HG03025 (cell line): ENCODE data around the gene PTPRT.
"Not testable (repeated sequence)": the region's sequence is repeated elsewhere in the genome, so short reads cannot be mapped to it uniquely, and the experiment has no call there.

Experiments used
- ATAC-seq: cut with Tn5 transposase; IDR thresholded peaks from one replicate; pipeline ENCODE4 v1.9.1; 2021; ENCODE audit warnings: mild to moderate bottlenecking, moderate library complexity; ENCODE audit not compliant: unreplicated experiment, low FRiP score

The PTPRT gene

DNA sequence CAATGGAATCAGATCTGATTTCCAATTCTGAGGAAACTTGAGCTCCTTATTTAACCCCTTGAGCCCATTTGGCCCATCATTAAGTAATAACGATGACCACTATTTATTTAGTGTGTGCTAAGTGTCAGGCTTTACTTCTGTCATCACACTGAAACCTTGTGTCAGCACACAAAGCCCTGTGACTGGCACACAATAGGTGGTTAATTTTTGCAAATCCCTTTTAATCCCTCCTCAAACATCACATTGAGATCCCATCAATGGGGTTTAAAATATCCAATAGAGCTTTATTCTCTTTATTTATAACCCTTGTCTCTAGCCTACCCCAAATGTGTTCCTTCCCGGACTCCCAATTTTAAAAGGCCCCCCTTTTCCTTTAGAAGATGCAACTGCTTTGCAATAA is 914.7 kb downstream of the PTPRT start:
- no peak for ATAC-seq

DNA sequence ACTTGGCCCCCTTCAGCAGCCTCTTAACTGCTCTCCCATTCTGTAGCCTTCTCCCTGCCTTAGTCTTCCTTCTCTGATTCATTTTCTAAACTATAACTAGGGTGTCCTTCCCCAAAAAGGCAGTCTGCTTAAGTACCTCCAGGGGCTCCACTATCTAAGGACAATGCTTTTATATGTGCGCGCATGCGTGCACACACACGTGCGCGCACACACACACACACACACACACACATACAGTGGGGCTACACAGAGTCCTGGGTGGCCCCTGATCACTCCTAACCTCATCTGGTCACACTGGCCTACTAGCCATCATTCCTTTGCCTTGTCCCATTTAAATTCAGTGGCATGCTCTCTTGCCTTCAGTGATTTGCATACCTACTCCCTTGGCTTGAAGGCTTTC is 917.2 kb downstream of the PTPRT start:
- no peak for ATAC-seq

DNA sequence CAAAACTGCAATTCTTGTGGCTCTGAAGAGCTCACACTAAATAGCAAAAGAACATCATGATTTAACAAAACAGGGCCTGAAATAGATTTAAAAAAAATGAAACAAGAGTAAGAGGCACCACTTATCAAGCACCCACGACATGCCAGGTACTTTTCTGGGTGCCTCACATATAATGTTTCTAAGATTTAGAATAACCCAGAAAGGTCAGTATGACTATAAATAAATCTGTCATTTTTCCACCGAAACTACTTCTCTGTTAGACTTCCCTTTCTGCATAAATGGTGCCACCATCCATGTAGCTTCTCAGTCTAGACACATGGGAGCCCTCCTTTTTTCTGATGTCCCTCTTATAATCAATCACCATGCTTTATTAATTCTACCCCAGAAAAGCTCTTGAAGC is 919.2 kb downstream of the PTPRT start:
- ATAC-seq, result no peak

DNA sequence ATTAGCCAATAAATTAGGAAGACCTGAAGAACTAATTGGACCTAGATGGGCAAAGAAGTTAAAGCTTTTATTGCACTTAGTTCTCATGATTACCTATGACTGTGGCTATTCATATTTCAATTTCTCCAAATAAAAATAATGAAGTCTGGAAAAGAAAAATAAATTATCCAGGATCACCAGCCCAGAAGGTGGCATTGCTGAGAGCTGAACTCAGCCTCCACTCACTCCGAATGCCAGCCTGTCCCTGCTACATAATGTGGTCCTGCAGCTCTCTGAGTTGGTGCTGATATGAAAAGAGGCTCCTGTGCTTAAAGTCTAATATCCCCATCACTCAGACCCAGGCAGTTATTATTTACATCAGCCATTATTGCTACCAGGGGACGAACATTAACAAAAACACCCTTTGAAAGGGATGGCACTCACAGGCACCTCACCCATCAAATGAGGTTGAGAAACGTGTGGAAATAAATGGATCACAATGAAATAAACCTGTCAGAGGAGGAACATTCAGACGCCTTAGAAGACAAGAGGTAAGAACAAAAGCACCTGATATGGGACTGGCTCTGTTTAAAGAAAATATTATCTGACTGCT is 921.8 kb downstream of the PTPRT start:
- no peak for ATAC-seq

DNA sequence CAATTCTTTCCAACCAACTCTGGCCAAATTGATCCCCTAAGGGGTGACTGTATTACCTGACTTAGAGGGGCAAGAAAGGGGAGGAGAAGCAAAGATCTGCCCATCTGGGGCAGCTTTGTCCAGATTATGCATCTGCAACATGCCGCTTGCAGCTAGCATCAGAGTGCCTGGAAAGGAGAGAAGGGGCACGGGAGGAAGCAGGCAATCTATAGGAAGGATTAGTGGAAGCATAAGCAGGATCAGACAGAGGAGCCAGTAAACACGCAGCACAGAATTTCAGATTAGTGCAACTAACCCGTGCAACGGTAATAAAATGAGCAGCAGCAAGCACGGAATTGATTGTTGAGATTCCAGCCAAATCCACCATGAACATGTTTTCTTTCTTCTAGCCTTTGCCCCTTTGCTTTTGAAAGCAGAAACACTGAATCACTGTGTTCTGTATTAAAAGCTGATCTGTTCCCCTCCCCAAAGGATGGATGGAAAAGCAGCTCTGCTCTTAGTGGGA is 927.9 kb downstream of the PTPRT start:
- no peak for ATAC-seq

DNA sequence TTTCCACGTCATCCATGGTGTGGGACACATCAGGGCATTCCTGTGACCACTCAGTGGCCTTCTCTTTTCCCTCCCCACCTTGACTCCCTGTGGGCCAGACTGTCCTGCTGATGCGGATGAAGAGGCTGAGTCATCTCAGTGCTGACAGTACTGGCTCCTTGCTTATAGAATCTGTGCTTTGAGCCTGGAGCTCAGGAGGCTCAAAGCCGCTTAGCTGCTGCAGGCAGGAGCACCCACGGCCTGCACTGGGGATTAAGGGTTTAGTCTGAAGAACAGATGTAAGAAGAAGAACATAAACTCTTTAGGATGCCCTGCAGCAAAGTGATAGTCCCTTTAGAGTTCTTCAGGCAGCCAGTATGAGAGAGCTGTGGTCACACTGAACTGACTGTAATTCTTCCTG is 929.5 kb downstream of the PTPRT start:
- no peak for ATAC-seq

DNA sequence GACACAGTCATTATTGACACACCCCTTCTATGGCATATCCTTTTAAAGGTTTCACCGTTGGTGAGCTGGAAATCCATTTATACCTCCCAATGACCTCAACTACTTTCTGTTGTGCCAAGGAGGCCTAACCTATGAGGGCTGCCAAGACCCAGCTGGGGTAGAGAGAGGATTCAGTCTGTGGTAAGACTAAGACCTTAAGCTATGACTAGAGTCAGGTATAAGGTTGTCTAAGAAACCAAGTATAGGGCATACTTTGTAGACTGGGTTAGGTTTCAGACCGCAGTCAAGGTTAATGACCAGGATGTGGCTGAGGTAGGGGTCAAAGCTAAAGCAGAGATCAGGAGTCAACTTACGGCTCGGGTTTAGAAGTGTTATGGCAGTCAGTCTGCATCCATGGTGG is 930.3 kb downstream of the PTPRT start:
- no peak for ATAC-seq

DNA sequence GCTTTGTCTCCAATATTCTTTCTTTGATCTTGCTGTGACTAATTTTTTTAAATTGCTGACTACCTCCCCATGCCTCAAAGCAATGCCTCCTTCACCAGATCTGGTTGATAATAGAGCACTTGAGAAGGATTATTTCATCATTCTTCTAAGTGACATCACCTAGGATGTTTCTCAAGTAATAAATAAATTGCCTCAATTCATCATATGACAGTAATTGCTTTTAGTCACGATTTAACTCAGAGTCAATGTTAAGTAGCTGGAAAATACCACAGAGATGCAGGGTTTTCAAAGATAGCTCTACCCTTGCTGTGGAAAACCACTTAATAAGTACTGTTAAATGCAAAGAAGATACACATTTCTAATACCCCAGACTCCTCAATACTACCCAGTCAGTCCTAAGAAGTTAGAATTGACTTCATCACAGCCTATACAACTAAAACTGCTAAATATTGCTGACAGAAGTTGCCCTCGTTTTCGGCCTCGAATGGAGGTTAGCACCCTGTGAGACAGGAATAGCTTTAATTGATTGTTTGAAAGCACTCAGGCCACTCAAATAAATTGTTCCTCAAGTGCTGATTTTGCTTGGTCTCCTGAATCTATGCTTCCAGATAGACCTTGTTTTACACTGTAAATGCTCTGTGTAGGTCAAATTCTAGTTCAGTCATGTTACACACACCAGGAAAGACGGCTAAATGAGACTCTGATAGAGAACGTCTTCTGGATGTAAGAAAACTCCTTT is 931.0 kb downstream of the PTPRT start:
- no peak for ATAC-seq

DNA sequence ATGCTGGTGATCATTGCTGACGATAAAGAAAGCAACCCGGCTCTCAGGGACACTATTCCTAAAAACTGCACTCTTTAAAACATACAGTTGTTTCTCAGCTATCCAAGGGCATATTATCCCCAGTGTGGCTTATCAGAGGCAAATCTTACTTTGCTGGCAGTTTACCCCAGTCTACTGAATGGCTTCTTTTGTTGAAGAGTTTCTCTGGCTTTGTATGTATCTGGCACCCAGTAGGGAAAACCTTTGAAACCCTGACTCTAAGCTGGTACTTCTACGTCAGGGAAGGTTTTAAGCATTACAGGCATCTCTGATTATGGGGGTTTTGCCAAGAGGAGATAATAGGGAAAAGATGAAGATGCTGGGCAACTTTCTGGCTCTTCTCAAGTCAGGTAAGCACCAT is 933.9 kb downstream of the PTPRT start:
- ATAC-seq, result no peak

DNA sequence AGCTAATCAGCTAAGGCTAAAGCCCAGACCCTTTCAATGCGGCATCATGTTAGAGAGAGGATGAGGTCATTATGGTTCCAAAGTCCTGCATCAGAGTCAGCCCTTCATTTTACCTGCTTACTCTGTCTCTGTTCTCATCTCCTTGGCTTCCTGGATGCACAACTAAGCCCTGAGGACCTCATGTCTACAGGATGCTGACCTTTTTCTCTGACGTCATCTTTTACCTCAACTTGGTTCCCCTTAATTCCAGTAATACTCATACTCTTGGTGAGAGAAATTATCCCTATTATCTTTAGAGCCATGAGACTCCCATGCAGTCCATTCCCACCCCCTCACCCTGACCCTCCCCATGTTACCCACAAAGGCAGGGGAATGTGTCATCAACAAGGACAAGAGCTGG is 935.0 kb downstream of the PTPRT start:
- ATAC-seq, result no peak

DNA sequence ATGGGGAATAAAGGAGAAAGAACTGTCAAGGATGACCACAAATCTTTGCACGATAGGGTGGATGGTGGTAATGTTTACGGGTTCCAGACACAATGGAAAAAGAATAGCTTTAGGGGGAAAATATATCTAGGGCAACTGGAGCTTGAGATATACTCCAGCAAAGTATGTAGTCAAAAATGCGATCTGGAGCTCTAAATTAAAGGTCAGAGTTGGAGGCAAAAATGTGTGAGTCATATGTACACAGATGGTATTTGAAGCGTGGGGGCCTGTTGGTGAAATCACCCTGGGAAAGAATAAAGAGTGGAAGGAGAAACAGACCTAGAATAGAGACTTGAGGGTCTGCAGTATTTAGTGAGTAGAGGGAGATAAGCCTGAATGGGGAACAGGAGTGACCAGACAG is 937.6 kb downstream of the PTPRT start:
- no peak for ATAC-seq

DNA sequence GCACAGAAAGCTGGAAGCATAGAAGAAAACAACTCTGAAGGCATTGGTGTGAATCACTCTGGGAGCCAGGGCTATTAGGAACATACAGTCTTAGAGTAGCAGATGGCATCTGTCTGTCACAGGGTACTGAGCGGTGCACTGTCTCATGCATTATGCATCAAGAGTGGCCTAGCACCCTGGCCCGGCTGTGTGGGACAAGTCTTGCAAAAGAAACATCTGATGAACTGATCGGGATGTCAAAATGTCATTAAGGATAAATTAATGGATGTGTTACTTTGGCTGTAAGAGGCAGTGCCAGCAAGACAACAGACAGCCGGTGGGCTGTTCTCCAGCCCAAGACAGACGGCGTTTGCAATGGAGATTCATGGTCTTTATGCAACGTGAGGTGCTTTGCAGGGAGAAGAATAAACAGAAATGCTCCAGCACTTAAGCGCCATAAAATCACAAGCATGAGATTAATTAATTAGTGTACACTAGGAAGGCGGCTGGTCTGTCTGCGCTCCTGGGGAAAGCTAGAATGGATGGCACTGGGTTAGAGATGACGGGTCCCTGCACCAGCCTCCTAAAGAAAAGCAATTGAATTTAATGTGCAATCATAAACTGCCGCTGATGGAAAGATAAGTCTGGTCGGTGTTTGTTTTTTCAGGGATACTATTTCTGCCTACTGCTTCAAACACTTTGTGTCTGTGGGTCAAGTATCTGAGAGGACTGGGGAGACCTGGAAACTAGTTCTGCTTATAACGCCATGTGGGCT is 970.9 kb downstream of the PTPRT start:
- ATAC-seq, result no peak

DNA sequence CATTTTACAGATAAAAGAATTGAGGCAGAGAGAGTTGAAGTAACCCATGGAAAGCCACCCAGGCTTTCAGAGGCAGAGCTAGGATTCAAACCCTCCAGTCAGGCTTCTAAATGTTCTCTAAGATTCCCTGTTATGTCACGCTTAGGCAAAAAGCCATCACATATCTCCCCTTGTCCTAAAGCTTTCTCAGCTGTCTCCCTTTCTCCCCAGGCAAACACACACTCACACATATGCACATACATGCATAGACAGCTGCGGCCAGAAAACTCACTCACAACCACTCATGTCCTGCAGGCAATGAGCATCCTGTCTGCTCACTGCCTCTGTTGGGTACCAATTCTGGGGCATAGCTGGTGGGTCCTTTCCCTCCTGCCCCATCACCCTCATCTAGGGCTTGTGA is 975.6 kb downstream of the PTPRT start:
- no peak for ATAC-seq

DNA sequence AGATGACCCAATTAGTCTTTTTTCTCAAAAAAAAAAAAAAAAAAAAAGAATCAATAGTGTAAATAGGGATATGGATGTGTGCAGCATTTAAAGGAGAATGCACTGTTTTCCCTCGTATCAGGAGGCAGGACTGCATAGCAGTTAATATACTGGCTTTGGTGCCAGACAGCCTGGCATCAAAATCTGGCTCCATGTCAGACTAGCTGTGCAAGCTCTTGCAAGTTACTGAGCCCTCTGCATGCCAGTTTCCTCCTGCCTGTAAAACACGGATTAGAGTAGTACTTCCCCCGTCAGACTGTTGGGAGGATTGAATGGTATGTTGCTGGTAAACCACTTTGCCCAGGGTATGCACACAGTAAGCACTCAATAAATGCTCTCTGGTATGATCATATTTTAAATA is 977.3 kb downstream of the PTPRT start:
- no peak for ATAC-seq

DNA sequence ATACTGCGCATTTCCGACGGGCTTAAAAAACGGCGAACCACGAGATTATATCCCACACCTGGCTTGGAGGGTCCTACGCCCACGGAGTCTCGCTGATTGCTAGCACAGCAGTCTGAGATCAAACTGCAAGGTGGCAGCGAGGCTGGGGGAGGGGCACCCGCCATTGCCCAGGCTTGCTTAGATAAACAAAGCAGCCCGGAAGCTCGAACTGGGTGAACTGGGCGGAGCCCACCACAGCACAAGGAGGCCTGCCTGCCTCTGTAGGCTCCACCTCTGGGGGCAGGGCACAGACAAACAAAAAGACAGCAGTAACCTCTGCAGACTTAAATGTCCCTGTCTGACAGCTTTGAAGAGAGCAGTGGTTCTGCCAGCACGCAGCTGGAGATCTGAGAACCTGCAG is 983.1 kb downstream of the PTPRT start:
- ATAC-seq, result not testable (repeated sequence)

DNA sequence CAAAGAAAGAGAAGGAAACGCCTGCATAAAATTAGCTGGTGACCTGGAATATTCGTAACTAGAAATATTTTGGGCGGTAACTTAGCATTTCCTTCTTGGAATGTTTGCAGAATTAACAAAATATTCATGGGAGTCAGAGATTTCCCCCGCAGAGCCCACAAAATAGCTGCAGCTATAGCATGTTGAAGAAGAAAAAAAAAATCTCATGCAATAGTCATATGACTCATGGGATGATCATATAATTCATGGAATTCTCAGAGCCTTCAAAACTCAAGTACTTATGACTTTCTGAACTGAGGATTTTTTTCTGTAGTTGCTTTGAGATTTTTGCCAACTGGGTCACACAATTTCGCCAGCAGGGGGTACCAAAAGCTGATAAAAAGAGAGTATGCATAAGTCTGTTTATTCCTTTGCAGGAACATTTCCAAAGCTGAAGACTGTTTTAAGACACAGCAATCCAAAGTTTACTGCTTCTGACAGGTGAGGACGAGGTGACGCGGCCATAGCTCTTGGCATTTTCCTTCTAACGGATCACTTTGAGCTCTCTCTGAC is 985.5 kb downstream of the PTPRT start:
- no peak for ATAC-seq

DNA sequence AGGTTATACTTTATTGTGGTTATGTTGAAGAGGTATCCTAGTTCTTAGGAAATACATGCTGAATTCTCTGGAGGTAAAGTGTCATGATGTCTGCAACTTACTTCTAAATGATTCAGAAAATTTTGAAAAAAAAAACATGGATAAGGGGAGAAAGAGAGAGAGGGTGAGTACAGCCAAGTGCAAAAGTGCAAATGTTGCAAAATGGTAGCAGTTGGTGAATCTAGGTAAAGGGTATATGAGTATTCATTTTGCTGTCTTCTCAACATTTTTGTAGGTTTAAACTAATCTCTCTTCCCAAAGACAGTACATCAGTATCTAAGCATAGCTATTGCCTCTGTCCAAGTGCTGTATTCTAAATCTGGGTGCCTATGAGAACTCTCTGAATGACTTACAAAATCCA is 992.1 kb downstream of the PTPRT start:
- no peak for ATAC-seq

DNA sequence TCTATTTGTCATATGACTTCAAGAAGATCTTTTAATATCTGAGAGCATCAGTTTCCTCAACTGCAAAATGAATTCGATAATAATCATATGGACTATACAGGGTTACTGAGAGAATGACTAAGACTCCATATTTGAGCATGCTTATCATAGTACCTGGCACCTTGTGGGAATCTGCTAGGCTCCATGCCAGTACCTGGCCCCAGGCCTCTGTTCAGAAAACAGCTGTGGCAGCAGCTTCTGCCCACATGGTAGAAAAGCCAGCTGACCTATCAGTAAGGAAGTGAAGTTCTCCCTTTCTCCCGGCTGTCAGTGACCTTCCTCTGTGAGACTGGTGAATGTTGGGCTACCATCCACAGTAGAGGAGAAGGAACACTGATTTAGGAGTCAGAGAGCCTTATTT is 996.6 kb downstream of the PTPRT start:
- ATAC-seq, result no peak

DNA sequence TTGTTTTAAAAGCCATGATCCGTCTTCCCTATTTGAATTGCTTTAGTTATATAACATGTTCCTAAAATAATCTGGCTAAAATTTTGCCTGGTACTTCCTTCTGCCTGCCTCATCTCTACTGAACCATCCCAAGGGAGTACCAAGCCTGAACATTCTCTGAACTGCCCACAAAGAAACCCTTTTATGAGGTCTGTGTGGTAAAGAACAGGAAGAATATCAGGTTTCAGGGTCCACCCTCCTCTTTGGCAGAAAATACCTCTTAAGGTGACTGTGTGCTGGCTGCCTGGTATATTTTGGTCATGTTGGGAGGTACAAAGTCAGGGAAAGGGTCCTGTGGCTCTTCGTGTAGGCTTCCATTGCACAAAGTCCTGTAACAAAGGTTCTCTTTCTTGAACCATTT is 997.4 kb downstream of the PTPRT start:
- ATAC-seq, result no peak

DNA sequence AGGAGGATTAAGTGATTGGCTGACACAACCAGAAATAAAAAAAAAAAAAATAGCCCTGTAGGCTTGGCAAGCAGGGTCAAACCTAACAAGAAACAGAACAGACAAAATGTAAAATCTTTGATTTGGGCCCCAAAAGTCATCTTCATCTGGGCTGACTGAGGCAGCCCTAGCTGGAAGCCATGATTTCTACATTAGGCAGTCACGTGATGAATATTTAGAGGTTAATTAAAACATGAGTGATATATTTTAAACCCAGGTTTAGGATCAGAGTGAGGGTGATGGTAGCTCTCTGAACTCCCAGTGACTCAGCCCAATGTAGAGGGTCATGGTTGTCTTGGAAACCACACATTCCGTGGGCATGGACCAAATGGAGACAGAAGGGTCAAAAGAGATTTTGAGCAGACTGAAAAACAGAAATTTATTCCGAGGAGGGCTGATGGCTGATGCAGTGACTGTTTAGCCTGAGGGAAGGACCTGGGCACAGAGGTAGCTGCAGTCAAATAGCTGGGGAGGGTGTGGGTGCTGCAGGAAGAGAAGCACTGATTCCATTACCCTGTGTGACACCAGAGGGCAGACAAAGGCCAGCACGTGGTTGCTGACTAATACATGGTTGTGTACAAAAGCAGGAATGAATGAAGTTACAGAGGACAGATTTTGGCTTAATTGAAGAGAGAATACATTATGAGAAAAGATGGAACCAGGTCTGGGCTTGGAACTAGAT is 998.4 kb downstream of the PTPRT start:
- ATAC-seq, result no peak

DNA sequence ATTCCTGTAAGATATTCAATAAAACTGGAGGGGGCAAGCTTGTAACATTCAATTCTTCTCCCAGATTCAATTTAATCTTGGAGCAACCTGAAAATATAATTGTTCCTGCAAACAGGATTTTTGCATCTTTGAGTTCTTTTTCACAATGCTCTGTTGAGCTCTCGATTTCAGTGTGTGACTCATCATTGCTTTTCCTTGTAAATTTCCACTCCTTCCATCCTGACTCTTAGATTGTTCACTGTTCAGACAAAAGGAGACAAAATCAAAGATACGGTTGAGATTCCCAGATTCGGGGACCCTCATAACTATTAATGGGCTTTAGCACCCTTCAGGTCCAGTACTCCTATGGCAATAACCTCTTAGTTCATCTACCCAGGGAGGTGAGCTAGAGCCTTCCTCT is 999.6 kb downstream of the PTPRT start:
- ATAC-seq, result no peak
